IPS-NIHi7 (cell line): Measurements from ENCODE around the gene ELMOD2.

Experiments
- DNase-seq: peaks from one replicate; pipeline ENCODE4 v3.0.0; 2012; ENCODE audit warnings: mixed read lengths; ENCODE audit errors: extremely low spot score

The ELMOD2 gene

DNA sequence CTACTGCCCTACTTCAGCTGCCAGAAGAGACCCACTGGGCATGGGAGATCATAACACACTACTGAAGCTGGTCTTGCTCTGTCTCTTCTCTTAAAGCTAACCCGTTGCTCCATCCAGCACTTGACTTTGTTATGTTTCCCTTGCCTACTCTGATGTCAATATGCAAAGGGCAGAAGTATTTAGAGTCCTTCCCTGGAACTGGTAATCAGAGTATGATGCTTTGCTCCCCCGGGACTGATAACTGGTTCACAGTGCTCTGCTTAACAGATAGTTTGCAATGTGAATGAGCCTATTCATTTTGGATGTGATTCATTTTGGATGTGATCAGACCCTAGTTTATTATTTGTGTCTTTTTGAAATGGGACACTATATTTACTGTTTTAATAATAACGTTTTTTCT, 57.1 kb downstream of the ELMOD2 start:
- no peak for DNase-seq

DNA sequence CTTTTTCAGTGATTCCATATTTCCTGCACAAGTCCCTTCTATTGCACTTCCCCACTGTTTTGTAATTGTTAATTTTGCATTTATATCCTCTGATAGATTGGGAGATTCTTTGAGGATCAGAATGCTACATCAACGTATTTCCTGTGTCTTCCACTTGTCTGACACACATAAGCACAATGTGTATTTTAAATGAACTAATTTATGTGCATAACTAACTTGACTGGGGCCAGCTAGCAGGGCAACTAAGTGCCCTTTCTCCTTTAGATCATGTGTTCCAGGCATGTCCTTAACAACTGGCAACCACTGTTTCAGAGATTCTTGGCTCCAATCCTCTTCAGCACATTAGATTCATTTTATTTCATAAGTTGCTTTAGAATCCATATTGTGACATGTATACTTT, 60.5 kb downstream of the ELMOD2 start:
- no peak for DNase-seq

DNA sequence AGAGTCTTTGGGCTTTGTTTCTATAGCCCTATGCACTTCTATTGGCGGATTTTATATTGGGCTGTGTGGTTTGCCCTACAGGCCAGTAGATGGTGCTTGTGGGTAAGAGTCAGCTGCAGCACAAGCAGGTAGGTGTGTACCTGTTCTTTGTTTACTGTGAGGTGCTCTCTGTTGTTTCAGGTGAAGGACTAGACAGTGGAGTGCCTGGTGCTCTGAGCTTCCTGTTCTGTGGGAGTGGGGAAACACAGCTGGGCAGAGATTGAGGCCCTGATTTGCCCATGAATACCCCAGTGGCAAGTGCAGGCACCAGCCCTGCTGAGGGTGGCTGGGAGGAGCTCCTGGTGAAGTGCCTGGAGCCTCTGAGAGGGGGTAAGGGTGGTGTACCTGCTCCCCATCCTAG, 71.1 kb downstream of the ELMOD2 start:
- DNase-seq, result peak; percentile 77

DNA sequence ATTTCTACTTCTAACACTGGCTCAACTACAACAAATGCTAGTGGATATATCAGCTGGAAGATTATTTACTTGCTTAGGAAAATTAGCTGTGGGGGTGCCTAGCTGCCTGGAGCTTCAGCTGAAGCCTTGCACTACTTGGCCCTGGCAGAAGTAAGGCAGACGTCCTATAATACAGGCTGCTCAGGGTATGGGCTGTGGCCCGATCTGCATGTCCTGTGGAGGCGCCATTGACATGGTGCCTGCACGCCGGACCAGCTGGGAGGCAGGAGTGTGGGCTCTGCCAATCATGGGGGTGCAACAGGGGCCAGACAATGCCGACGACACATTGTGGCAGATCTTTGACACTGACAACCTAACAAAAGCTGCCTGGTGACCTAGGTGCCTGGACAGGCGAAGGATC, 76.4 kb downstream of the ELMOD2 start:
- no peak for DNase-seq

DNA sequence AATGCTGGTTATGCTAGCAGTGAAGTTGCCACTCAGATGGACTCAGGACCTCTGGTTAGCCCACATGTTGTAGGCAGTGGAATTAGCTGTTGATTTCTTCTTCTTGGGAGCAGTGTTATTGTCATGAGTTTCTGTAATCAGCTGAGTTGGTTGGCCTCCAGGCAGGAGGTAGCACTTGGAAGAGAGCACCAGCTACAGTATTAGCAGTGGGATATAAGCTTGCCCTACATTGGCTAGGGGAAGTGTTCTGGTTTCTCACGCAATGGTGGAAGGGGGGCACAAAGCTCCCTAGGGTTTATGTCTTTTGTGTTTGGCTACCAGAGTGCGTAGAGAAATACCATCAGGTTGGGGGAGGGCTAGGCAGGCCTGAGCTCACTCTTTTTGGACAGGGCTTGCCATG, 78.7 kb downstream of the ELMOD2 start:
- DNase-seq, result no peak

DNA sequence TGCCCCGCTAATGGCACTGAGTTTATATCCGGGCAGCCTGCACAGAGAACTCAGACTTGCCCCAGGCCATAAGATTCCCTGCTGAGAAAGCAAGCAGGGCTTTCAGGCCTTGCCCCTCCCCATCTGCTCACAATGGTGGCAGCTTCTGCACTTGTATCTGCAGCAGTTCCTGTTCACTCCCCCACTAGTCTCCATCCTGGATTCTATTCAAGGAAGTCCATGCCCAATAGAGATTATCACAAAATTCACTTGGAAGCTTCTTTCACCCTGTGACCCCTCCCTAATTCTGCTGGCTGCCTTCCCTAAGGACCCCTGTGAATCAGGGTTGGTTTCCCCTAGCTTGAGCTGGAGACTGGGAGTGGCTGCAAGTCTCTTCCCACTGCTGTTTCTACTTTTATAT, 79.3 kb downstream of the ELMOD2 start:
- no peak for DNase-seq
